ENCODE data around the gene FAM120B. TPM values are rescaled to one million over a fixed set of nuclear protein-coding genes. Genes with fewer than 3 reads are reported as not detected.
A peak's percentile ranks its signal among the peaks of the same experiment; 100 is the strongest.
"Not testable (repeated sequence)": the region's sequence is repeated elsewhere in the genome, so short reads cannot be mapped to it uniquely, and the experiment has no call there.

Gene FAM120B
- total RNA-seq, 3 donors from 2014 or later: 13.8 to 14.3 (median 14.3) TPM

DNA sequence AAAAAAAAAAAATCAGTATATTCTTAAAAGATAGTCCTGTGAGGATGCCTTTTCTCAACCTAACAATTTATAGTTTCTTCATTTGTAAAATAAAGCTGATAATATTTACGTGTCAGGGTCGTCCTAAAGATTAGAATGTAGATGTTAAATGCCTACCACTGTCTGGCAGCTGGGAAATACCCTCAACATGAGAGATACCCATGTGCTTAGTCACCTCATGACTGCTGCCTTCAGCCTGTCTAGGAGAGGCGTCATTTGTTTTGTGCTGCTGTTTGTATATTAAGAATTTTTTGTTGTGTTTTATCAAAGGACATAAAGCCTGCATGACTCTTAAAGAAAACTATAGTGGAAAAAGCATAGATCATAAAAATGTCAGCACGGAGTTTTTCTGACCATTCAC, 9.5 kb downstream of the FAM120B start:
- H3K36me3 Mint-ChIP-seq (ENCODE audit: insufficient read depth): peaks cover 29% of the 10 kb centered on the region
- ATAC-seq: peak; percentile 85 to 91
- no peak overlapping the region for H3K4me3 Mint-ChIP-seq
- no peaks in the 10 kb centered on the region for H3K9me3 Mint-ChIP-seq
- peaks cover 43% of the 10 kb centered on the region for H3K4me1 Mint-ChIP-seq (ENCODE audit: low read depth)
- DNase-seq: no peak
- H3K27me3 Mint-ChIP-seq (ENCODE audit: low read depth): no peaks in the 10 kb centered on the region

DNA sequence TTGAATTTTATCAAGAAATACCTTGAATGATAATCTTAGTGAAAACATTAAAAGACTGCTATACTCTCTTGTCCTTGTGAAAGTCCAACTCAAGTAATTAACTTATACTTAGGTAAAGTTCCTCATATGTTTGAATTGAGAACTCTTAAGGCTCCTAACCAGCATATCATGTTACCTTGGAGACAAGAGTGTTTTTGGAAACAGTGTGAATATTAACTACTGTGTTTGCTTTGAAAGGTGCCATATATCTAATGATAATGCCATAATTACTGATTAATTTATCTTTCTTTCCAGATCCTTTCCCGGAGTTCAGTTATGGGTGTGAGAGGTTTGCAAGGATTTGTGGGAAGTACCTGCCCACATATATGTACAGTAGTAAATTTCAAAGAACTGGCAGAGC, 10.5 kb downstream of the FAM120B start:
- Mint-ChIP-seq H3K4me3 (no peak overlapping the region), H3K4me1 (ENCODE audit: low read depth) (peaks cover 36% of the 10 kb centered on the region), H3K36me3 (ENCODE audit: insufficient read depth) (peaks cover 30% of the 10 kb centered on the region), H3K27me3 (ENCODE audit: low read depth) (no peaks in the 10 kb centered on the region), H3K9me3 (no peaks in the 10 kb centered on the region)
- ATAC-seq: no peak
- DNase-seq: no peak

DNA sequence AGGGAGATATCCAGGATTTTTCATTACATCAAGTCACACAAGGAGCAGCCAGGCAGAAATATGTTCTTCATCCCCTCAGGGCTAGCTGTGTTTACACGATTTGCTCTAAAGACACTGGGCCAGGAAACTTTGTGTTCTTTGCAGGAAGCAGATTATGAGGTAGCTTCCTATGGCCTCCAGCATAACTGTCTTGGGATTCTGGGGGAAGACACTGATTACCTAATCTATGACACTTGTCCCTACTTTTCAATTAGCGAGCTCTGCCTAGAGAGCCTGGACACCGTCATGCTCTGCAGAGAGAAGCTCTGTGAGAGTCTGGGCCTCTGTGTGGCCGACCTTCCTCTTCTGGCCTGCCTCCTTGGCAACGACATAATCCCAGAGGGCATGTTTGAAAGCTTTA, 11.2 kb downstream of the FAM120B start:
- ATAC-seq (no peak), DNase-seq (no peak)
- Mint-ChIP-seq H3K4me1 (ENCODE audit: low read depth) (peaks cover 35% of the 10 kb centered on the region), H3K9me3 (no peaks in the 10 kb centered on the region), H3K4me3 (no peak overlapping the region), H3K27me3 (ENCODE audit: low read depth) (no peaks in the 10 kb centered on the region), H3K36me3 (ENCODE audit: insufficient read depth) (peaks cover 37% of the 10 kb centered on the region)

DNA sequence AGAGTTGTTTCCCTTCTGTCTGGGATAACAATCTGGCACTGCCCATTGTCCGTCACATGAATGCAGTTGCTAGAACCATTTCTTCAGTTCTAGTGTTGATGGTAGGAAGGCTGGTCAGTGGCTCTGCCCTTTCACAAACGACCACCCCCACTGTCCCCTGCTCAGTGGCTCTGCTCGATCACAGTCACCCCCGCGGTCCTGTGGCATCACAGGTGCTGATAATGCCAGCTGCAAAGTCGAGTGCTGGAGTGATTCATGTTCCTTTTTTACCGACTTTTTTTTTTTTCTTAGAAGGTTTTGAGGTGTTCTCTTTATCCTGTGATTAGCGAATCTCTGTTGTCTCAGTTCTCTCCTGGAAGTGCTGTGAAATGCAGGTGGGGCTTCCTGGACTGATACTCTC, 22.8 kb downstream of the FAM120B start:
- Mint-ChIP-seq H3K4me3 (no peak overlapping the region), H3K9me3 (no peaks in the 10 kb centered on the region), H3K27me3 (ENCODE audit: low read depth) (no peaks in the 10 kb centered on the region), H3K4me1 (ENCODE audit: low read depth) (peaks cover 7% of the 10 kb centered on the region), H3K36me3 (ENCODE audit: insufficient read depth) (peaks cover 57% of the 10 kb centered on the region)
- ATAC-seq (no peak), DNase-seq (no peak)

DNA sequence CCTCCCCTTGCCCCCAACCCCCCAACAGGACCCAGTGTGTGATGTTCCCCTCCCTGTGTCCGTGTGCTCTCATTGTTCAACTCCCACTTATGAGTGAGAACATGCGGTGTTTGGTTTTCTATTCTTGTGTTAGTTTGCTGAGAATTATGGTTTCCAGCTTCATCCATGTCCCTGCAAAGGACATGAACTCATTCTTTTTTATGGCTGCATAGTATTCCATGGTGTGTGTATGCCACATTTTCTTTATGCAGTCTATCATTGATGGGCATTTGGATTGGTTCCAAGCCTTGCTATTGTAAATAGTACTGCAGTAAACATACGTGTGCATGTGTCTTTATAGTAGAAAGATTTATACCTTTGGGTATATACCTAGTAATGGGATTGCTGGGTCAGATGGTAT, 28.6 kb downstream of the FAM120B start:
- DNase-seq; ATAC-seq; H3K27me3 Mint-ChIP-seq (ENCODE audit: low read depth); H3K9me3 Mint-ChIP-seq; H3K4me3 Mint-ChIP-seq: not testable (repeated sequence)
- H3K4me1 Mint-ChIP-seq (ENCODE audit: low read depth): peaks cover 43% of the 10 kb centered on the region
- H3K36me3 Mint-ChIP-seq (ENCODE audit: insufficient read depth): peaks cover 52% of the 10 kb centered on the region

DNA sequence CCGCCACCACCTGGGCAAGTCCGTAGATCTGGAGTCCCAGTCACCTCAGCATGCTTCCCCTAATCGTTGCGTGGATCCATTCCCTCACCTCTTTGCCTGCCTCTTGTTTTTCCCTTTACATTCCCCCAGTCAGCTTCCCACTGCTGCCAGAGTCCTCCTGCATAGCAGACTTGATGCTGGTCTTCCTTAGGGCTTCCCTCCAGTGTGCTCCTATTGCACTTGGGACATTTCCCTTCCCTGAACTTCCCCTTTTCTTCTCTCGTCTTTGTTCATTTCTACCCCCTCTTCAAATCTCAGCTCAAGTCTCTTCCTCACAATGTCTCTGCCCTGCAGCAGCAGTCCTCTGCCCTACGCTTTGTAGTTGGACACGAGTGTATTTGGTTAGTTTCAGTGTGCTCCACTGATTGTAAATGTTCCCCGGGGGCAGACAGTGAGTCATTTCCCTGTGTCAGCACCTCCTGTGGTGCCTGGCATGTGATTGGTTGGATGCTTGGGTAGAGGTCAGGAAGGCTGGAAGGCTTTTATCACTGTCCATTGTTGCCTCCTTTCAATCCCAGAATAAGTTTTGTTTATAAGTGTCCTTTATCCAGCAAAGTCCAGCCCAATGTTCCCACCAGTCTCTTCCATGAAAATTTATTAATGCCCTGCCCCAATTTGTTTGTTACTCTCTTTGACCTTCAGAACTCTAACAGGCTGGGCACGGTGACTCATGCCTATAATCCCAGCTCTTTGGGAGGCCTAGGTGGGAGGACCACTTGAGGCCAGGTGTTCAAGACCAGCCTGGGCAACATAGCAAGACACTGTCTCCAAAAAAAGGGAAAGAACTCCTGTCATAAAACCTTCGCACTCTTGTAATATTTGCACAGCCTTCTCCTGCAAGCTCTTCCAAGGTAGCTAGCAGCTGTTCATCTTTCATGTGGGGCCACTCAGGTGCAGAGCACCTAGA, 38.3 kb downstream of the FAM120B start:
- no peaks in the 10 kb centered on the region for H3K27me3 Mint-ChIP-seq (ENCODE audit: low read depth)
- H3K9me3 Mint-ChIP-seq: no peaks in the 10 kb centered on the region
- ATAC-seq: no peak
- no peak overlapping the region for H3K4me3 Mint-ChIP-seq
- peaks cover 29% of the 10 kb centered on the region for H3K4me1 Mint-ChIP-seq (ENCODE audit: low read depth)
- DNase-seq: no peak
- peaks cover 58% of the 10 kb centered on the region for H3K36me3 Mint-ChIP-seq (ENCODE audit: insufficient read depth)

DNA sequence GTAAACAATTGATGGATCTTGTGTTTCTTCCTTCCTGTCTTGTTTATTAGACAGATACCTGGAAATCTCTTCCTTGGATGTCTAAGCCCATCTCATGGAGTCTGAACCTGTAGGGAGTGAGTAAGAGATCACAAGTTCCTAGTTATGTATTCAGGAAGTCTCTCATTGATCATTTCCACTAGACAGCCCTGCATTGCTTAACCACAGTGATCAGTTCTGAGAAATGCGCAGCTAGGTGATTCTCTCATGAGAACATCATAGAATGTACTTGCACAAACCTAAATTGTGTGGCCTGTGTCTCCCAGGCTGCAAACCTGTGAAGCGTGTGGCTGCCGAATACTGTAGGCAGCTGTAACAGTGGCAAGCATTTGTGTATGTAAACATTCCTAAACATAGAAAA, 39.1 kb downstream of the FAM120B start:
- no peaks in the 10 kb centered on the region for H3K9me3 Mint-ChIP-seq
- H3K36me3 Mint-ChIP-seq (ENCODE audit: insufficient read depth): peaks cover 56% of the 10 kb centered on the region
- no peak for DNase-seq
- no peak overlapping the region for H3K4me3 Mint-ChIP-seq
- no peak for ATAC-seq
- peaks cover 21% of the 10 kb centered on the region for H3K4me1 Mint-ChIP-seq (ENCODE audit: low read depth)
- no peaks in the 10 kb centered on the region for H3K27me3 Mint-ChIP-seq (ENCODE audit: low read depth)

DNA sequence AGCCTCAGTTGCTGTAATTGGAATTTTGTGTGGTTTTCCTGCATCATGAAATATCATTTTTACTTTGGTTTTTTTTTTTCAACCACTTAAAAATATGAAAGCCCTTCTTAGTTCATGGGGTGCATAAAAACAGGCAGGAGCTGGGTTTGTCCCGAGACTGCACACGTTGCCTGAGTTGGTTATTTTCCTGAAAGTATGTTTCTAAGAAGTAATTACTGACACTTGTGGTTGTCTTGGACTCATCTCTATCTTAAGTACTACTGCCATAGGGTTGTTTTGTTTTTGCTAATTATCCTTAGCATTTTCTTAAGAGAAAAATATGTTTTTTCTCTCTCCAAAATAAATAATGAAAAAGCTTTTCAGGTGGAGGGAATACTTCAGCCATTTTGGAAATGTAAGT, 40.1 kb downstream of the FAM120B start:
- ATAC-seq (no peak), DNase-seq (no peak)
- peaks cover 64% of the 10 kb centered on the region for H3K36me3 Mint-ChIP-seq (ENCODE audit: insufficient read depth)
- no peak overlapping the region for H3K4me3 Mint-ChIP-seq
- H3K9me3 Mint-ChIP-seq: peaks cover 8% of the 10 kb centered on the region
- no peaks in the 10 kb centered on the region for H3K27me3 Mint-ChIP-seq (ENCODE audit: low read depth)
- peaks cover 21% of the 10 kb centered on the region for H3K4me1 Mint-ChIP-seq (ENCODE audit: low read depth)

DNA sequence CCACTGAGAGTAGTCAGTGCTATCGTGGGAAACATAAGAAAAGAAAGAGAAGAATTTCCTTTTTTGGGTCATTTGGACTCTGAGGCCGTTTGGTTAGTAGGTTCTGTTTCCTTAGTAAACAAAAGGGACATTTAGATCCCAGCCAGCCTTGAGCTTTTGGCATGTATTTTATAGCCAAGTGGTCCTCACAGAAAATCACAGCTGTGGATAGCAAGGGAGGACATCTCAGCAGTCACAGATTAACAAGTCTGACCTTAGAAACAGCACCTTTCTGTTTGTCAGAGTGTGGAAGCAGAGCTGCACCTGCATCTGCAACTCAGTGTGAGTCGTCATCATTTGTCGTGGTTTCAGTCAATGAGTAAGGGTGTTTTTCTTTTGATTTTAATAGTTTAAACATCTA, 40.5 kb downstream of the FAM120B start:
- Mint-ChIP-seq H3K4me1 (ENCODE audit: low read depth) (peaks cover 21% of the 10 kb centered on the region), H3K36me3 (ENCODE audit: insufficient read depth) (peaks cover 62% of the 10 kb centered on the region), H3K9me3 (peaks cover 8% of the 10 kb centered on the region), H3K27me3 (ENCODE audit: low read depth) (no peaks in the 10 kb centered on the region), H3K4me3 (no peak overlapping the region)
- ATAC-seq (peak in 1 of 2 donors; percentile 57), DNase-seq (no peak)

DNA sequence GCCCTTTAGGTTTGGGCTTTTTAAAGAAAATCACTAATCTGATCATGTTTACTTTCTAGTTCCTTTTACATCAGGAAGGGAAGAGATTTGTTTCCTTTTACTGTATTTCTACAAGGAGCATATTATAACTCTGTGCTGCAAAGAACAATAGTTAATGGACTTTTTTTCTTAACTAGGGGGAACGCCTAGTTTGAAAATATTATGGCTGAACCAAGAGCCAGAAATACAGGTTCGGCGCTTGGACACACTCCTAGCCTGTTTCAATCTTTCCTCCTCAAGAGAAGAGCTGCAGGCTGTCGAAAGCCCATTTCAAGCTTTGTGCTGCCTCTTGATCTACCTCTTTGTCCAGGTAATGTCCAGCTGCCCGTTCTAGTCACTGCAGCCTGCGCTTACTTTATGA, 41.4 kb downstream of the FAM120B start:
- Mint-ChIP-seq H3K4me3 (no peak overlapping the region), H3K9me3 (peaks cover 13% of the 10 kb centered on the region), H3K27me3 (ENCODE audit: low read depth) (no peaks in the 10 kb centered on the region), H3K36me3 (ENCODE audit: insufficient read depth) (peaks cover 61% of the 10 kb centered on the region), H3K4me1 (ENCODE audit: low read depth) (peaks cover 21% of the 10 kb centered on the region)
- ATAC-seq: no peak
- no peak for DNase-seq

DNA sequence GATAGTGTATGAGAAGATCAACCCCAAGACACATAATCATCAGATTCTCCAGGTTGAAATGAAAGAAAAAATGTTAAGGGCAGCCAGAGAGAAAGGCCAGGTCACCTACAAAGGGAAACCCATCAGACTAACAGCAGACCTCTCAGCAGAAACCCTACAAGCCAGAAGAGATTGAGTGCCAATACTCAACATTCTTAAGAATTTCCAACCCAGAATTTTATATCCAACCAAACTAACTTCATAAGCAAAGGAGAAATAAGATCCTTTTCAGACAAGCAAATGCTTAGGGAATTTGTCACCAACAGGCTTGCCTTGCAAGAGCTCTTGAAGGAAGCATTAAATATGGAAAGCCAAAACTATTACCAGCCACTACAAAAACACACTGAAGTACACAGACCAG, 44.9 kb downstream of the FAM120B start:
- not testable (repeated sequence) for DNase-seq; H3K4me3 Mint-ChIP-seq; H3K27me3 Mint-ChIP-seq (ENCODE audit: low read depth); ATAC-seq
- Mint-ChIP-seq H3K36me3 (ENCODE audit: insufficient read depth) (peaks cover 53% of the 10 kb centered on the region), H3K4me1 (ENCODE audit: low read depth) (peaks cover 10% of the 10 kb centered on the region), H3K9me3 (peaks cover 13% of the 10 kb centered on the region)

DNA sequence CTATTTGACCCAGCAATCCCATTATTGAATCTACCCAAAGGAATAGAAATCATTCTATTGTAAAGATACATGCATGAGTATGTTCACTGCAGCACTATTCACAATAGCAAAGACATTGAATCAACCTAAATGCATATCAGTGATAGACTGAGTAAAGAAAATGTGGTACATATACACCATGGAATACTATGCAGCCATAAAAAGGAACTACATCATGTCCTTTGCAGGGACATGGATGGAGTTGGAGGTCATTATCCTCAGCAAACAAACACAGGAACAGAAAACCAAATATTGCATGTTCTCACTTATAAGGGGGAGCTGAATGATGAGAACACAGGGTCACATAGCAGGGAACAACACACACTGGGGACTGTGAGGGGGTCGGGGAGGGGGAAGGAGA, 48.6 kb downstream of the FAM120B start:
- not testable (repeated sequence) for DNase-seq; H3K27me3 Mint-ChIP-seq (ENCODE audit: low read depth); H3K4me3 Mint-ChIP-seq; H3K4me1 Mint-ChIP-seq (ENCODE audit: low read depth); ATAC-seq
- H3K36me3 Mint-ChIP-seq (ENCODE audit: insufficient read depth): peaks cover 49% of the 10 kb centered on the region
- peaks cover 13% of the 10 kb centered on the region for H3K9me3 Mint-ChIP-seq

DNA sequence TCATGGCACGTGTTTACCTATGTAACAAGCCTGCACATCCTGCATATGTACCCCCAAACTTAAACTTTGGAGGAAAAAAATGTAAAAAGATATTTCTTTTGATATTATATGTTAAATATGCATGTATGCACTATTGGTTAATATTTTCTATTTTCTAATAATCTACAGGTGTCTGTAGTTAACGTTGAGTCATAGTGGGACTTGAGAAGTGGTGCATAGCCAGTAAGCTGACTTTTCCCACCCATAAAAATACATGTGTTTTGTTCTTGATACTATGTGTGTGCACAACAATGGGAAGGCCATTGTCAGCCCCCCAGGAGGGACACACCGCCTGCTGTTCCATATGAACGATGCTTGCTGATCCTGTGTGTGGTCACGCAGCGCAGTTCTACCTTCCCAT, 49.1 kb downstream of the FAM120B start:
- DNase-seq (no peak), ATAC-seq (no peak)
- H3K27me3 Mint-ChIP-seq (ENCODE audit: low read depth): no peaks in the 10 kb centered on the region
- no peak overlapping the region for H3K4me3 Mint-ChIP-seq
- peaks cover 48% of the 10 kb centered on the region for H3K36me3 Mint-ChIP-seq (ENCODE audit: insufficient read depth)
- H3K9me3 Mint-ChIP-seq: peaks cover 13% of the 10 kb centered on the region
- peaks cover 2% of the 10 kb centered on the region for H3K4me1 Mint-ChIP-seq (ENCODE audit: low read depth)

DNA sequence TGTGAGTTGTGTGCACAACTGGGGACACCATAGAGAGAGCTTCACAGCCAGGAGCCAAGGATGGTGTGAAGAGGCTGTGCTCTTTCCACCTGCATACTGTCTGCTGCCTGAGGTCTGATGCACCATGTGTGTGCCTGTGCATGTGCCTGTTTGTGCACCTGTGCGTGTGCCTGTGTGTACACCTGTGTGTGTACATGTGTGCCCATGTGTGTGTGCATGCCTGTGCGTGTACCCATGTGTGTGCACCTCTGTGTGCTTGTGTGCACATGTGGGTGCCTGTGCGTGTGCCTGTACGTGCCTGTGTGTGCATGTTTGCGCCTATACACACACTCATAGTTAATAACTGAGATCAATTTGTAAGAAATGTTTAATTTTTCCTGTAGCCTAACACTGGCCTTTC, 51.3 kb downstream of the FAM120B start:
- H3K4me1 Mint-ChIP-seq (ENCODE audit: low read depth): peaks cover 2% of the 10 kb centered on the region
- no peak for ATAC-seq

DNA sequence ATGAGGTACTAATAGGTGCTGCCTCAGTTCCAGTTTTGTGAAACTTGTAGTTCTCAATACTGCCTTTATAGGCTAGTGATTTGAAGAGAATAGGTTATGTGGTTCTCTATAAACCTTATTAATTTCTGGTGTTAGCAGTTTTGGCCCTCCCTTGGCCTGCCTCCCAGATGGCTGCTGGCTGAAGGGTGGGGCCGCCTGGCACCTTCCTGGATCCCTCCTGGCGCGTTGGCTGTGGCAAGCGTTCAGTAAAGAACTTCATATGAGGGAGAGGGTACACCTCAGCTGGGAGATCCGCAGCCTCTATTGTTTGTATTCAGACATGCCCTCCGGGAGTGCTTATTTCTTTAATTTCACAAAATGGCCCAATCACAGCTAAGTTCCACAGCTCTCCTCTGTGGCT, 51.9 kb downstream of the FAM120B start:
- DNase-seq (no peak), ATAC-seq (no peak)
- peaks cover 37% of the 10 kb centered on the region for H3K36me3 Mint-ChIP-seq (ENCODE audit: insufficient read depth)
- peaks cover 2% of the 10 kb centered on the region for H3K4me1 Mint-ChIP-seq (ENCODE audit: low read depth)
- no peaks in the 10 kb centered on the region for H3K9me3 Mint-ChIP-seq
- no peaks in the 10 kb centered on the region for H3K27me3 Mint-ChIP-seq (ENCODE audit: low read depth)
- H3K4me3 Mint-ChIP-seq: no peak overlapping the region

More for the DNA sequence above, 51.3 kb downstream of the FAM120B start:
- no peak for DNase-seq
- Mint-ChIP-seq H3K36me3 (ENCODE audit: insufficient read depth) (peaks cover 37% of the 10 kb centered on the region), H3K9me3 (no peaks in the 10 kb centered on the region), H3K27me3 (ENCODE audit: low read depth) (no peaks in the 10 kb centered on the region), H3K4me3 (no peak overlapping the region)

Data from activated T-cell treated with anti-CD3 and anti-CD28 coated beads, Interleukin-2, amount 50 U/mL, for 4 hours (primary cell).